ENCODE data around the gene UCKL1. TPM values are rescaled to one million over a fixed set of nuclear protein-coding genes. Genes with fewer than 3 reads are reported as not detected.

The UCKL1 gene
- total RNA-seq, 1 donor from 2014 or later = 33.4 TPM

- Mint-ChIP-seq H3K36me3 (ENCODE audit: low read depth, unreplicated experiment) (peaks cover 2% of the 10 kb centered on the region), H3K4me3 (ENCODE audit: unreplicated experiment) (no peak overlapping the region), H3K4me1 (ENCODE audit: low read depth, unreplicated experiment) (peaks cover 2% of the 10 kb centered on the region), H3K27ac (ENCODE audit: unreplicated experiment) (no peak overlapping the region), H3K9me3 (ENCODE audit: unreplicated experiment) (no peaks in the 10 kb centered on the region), H3K27me3 (ENCODE audit: low read depth, unreplicated experiment) (no peaks in the 10 kb centered on the region)
- TF ChIP-seq EZH2 (IDR thresholded peaks at IDR 0.05; ENCODE audit: insufficient read depth, low read length) (no peak), CTCF (IDR thresholded peaks at IDR 0.05; ENCODE audit: insufficient read depth, low read depth, low read length) (no peak)
- FAIRE-seq = no peak
- no peak overlapping the region for H2AFZ ChIP-seq (ENCODE audit: low read depth, low read length)
- H3K9ac ChIP-seq (ENCODE audit: low read length) = no peak overlapping the region
- no peak for DNase-seq (ENCODE audit: low read depth)
- H3K9me3 ChIP-seq (ENCODE audit: insufficient read depth, low read depth, low read length) = peaks cover 39% of the 10 kb centered on the region
- no peaks in the 10 kb centered on the region for H4K20me1 ChIP-seq (ENCODE audit: insufficient read depth, low read length)
- no peak overlapping the region for H3K27ac ChIP-seq (ENCODE audit: low read depth, low read length)
- peaks cover 8% of the 10 kb centered on the region for H3K4me1 ChIP-seq (ENCODE audit: insufficient read depth, low read length)
- peaks cover 24% of the 10 kb centered on the region for H3K79me2 ChIP-seq (ENCODE audit: insufficient read depth, low read length)
- no peak overlapping the region for H3K4me3 ChIP-seq (ENCODE audit: insufficient read depth, low read depth, low read length)
- H3K4me2 ChIP-seq (ENCODE audit: low read length) = no peak overlapping the region
- peaks cover 7% of the 10 kb centered on the region for H3K36me3 ChIP-seq (ENCODE audit: insufficient read depth, low read length)
- H3K27me3 ChIP-seq (ENCODE audit: insufficient read depth, low read length) = no peaks in the 10 kb centered on the region
Observed at GRCh38 chr20:63964412-63964811, 8.2 kb upstream of the UCKL1 start.

DNA sequence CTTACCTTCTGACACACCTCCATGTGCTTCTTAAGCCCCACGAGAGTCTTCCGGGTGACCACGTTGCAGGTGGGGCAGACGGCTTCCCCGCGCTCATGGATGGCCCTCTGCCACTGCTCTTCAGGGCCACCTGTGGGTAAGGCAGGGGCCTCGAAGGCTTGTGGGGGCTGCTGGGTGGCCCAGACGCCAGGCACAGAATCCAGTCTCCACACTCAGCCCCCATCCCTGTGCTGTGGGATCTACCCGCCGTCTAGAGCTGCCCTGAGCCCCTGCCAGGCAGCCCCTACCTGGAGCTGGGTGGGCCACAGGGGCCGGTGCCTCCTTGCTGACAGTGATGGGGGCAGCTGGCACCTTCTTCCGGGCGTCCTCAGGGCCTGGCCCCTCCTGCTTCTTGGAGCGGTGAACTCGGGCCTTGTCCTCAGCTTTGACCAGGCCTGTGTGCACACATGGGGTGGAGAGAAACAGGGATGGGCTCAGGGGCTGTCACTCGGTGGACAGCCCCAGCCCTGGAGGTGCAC is 7.6 kb upstream of the UCKL1 start:
- H3K4me3 Mint-ChIP-seq (ENCODE audit: unreplicated experiment) = no peak overlapping the region
- H3K27me3 Mint-ChIP-seq (ENCODE audit: low read depth, unreplicated experiment) = no peaks in the 10 kb centered on the region
- H3K4me2 ChIP-seq (ENCODE audit: low read length) = no peak overlapping the region
- H3K79me2 ChIP-seq (ENCODE audit: insufficient read depth, low read length) = peaks cover 19% of the 10 kb centered on the region
- no peak overlapping the region for H3K4me3 ChIP-seq (ENCODE audit: insufficient read depth, low read depth, low read length)
- H2AFZ ChIP-seq (ENCODE audit: low read depth, low read length) = no peak overlapping the region
- no peak overlapping the region for H3K9ac ChIP-seq (ENCODE audit: low read length)
- no peak for FAIRE-seq
- TF ChIP-seq EZH2 (IDR thresholded peaks at IDR 0.05; ENCODE audit: insufficient read depth, low read length) = no peak
- TF ChIP-seq CTCF (IDR thresholded peaks at IDR 0.05; ENCODE audit: insufficient read depth, low read depth, low read length) = no peak
- H4K20me1 ChIP-seq (ENCODE audit: insufficient read depth, low read length) = no peaks in the 10 kb centered on the region
- H3K36me3 Mint-ChIP-seq (ENCODE audit: low read depth, unreplicated experiment) = peaks cover 2% of the 10 kb centered on the region
- no peak overlapping the region for H3K27ac ChIP-seq (ENCODE audit: low read depth, low read length)
- DNase-seq (ENCODE audit: low read depth) = no peak
- no peaks in the 10 kb centered on the region for H3K27me3 ChIP-seq (ENCODE audit: insufficient read depth, low read length)
- no peak overlapping the region for H3K27ac Mint-ChIP-seq (ENCODE audit: unreplicated experiment)
- peaks cover 39% of the 10 kb centered on the region for H3K9me3 ChIP-seq (ENCODE audit: insufficient read depth, low read depth, low read length)
- peaks cover 7% of the 10 kb centered on the region for H3K36me3 ChIP-seq (ENCODE audit: insufficient read depth, low read length)
- no peaks in the 10 kb centered on the region for H3K9me3 Mint-ChIP-seq (ENCODE audit: unreplicated experiment)
- H3K4me1 Mint-ChIP-seq (ENCODE audit: low read depth, unreplicated experiment) = peaks cover 2% of the 10 kb centered on the region
- peaks cover 4% of the 10 kb centered on the region for H3K4me1 ChIP-seq (ENCODE audit: insufficient read depth, low read length)

DNA sequence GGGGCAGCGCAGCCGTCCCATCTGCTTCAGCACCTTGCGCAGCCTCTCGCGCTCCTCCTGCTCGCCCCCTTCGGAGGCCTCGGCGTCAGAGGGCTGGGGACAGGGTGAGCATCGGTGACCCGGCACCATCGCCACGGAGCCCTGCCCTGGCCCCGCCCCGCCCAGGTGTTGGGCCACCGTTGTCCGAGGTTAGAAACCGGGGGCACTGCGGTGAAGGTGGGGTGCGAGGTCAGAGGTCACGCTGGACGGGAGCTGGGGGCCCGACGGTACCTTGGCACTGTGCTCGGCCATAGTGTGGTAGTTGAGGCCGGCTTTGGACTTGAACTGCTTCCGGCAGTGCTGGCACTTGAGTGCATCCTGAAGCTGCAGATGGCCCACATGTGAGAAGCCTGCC is 7.1 kb upstream of the UCKL1 start:
- no peak overlapping the region for H2AFZ ChIP-seq (ENCODE audit: low read depth, low read length)
- no peak overlapping the region for H3K4me3 ChIP-seq (ENCODE audit: insufficient read depth, low read depth, low read length)
- Mint-ChIP-seq H3K4me3 (ENCODE audit: unreplicated experiment) (no peak overlapping the region), H3K4me1 (ENCODE audit: low read depth, unreplicated experiment) (no peaks in the 10 kb centered on the region), H3K9me3 (ENCODE audit: unreplicated experiment) (no peaks in the 10 kb centered on the region), H3K27ac (ENCODE audit: unreplicated experiment) (no peak overlapping the region), H3K36me3 (ENCODE audit: low read depth, unreplicated experiment) (peaks cover 2% of the 10 kb centered on the region), H3K27me3 (ENCODE audit: low read depth, unreplicated experiment) (no peaks in the 10 kb centered on the region)
- H3K79me2 ChIP-seq (ENCODE audit: insufficient read depth, low read length) = peaks cover 14% of the 10 kb centered on the region
- DNase-seq (ENCODE audit: low read depth) = no peak
- H3K9ac ChIP-seq (ENCODE audit: low read length) = no peak overlapping the region
- no peak overlapping the region for H3K4me2 ChIP-seq (ENCODE audit: low read length)
- TF ChIP-seq CTCF (IDR thresholded peaks at IDR 0.05; ENCODE audit: insufficient read depth, low read depth, low read length) = no peak
- no peak for TF ChIP-seq EZH2 (IDR thresholded peaks at IDR 0.05; ENCODE audit: insufficient read depth, low read length)
- FAIRE-seq = no peak
- no peaks in the 10 kb centered on the region for H3K27me3 ChIP-seq (ENCODE audit: insufficient read depth, low read length)
- H3K36me3 ChIP-seq (ENCODE audit: insufficient read depth, low read length) = peaks cover 7% of the 10 kb centered on the region
- no peaks in the 10 kb centered on the region for H4K20me1 ChIP-seq (ENCODE audit: insufficient read depth, low read length)
- H3K4me1 ChIP-seq (ENCODE audit: insufficient read depth, low read length) = no peaks in the 10 kb centered on the region
- peaks cover 38% of the 10 kb centered on the region for H3K9me3 ChIP-seq (ENCODE audit: insufficient read depth, low read depth, low read length)
- H3K27ac ChIP-seq (ENCODE audit: low read depth, low read length) = no peak overlapping the region

All from astrocyte (in vitro differentiated cells and primary cell).